ENCODE measurements around the gene MLLT1. TPM values are rescaled to one million over a fixed set of nuclear protein-coding genes. Genes with fewer than 3 reads are reported as not detected.

The MLLT1 gene
- total RNA-seq, 1 donor, result 15.9 TPM

GRCh38 chr19:6272913-6273600 lies 6.7 kb downstream of the MLLT1 start:
- H3K27me3 ChIP-seq (ENCODE audit: insufficient read depth, low read length), result no peaks in the 10 kb centered on the region
- H3K4me3 ChIP-seq (ENCODE audit: insufficient read depth, low read length), result peak overlapping the region; percentile 55
- H4K20me1 ChIP-seq (ENCODE audit: insufficient read depth, low read length), result peaks cover 11% of the 10 kb centered on the region
- H3K9me3 ChIP-seq (ENCODE audit: low read depth, low read length), result no peaks in the 10 kb centered on the region
- H3K36me3 ChIP-seq (ENCODE audit: insufficient read depth, low read length), result peaks cover 31% of the 10 kb centered on the region
- peak overlapping the region; percentile 85 for H3K4me2 ChIP-seq (ENCODE audit: insufficient read depth, low read length)
- peak overlapping the region; percentile 96 for H3K27ac ChIP-seq (ENCODE audit: low read depth, low read length)
- H2AFZ ChIP-seq (ENCODE audit: low read length), result no peak overlapping the region
- no peak for TF ChIP-seq CTCF (IDR thresholded peaks at IDR 0.05; ENCODE audit: extremely low read depth, low read depth, low read length)
- peak; percentile 55 for DNase-seq (ENCODE audit: insufficient read length, low spot score, missing footprints)
- H3K4me1 ChIP-seq (ENCODE audit: insufficient read depth, low read length), result peaks cover 81% of the 10 kb centered on the region
- H3K79me2 ChIP-seq (ENCODE audit: insufficient read depth, low read length), result peaks cover 90% of the 10 kb centered on the region

GRCh38 chr19:6272411-6272791 lies 7.4 kb downstream of the MLLT1 start:
- peak overlapping the region; percentile 85 for H3K4me2 ChIP-seq (ENCODE audit: insufficient read depth, low read length)
- H3K4me1 ChIP-seq (ENCODE audit: insufficient read depth, low read length), result peaks cover 78% of the 10 kb centered on the region

GRCh38 chr19:6271721-6272410 lies 7.9 kb downstream of the MLLT1 start:
- Histone ChIP-seq H3K9me3 (ENCODE audit: low read depth, low read length) (no peaks in the 10 kb centered on the region), H3K27me3 (ENCODE audit: insufficient read depth, low read length) (no peaks in the 10 kb centered on the region), H3K27ac (ENCODE audit: low read depth, low read length) (peak overlapping the region; percentile 96), H4K20me1 (ENCODE audit: insufficient read depth, low read length) (no peaks in the 10 kb centered on the region), H3K4me2 (ENCODE audit: insufficient read depth, low read length) (peak overlapping the region; percentile 85), H3K4me1 (ENCODE audit: insufficient read depth, low read length) (peaks cover 73% of the 10 kb centered on the region), H2AFZ (ENCODE audit: low read length) (peak overlapping the region; percentile 1), H3K36me3 (ENCODE audit: insufficient read depth, low read length) (peaks cover 32% of the 10 kb centered on the region), H3K4me3 (ENCODE audit: insufficient read depth, low read length) (peak overlapping the region; percentile 55), H3K79me2 (ENCODE audit: insufficient read depth, low read length) (peaks cover 90% of the 10 kb centered on the region)
- no peak for TF ChIP-seq CTCF (IDR thresholded peaks at IDR 0.05; ENCODE audit: extremely low read depth, low read depth, low read length)
- DNase-seq (ENCODE audit: insufficient read length, low spot score, missing footprints), result peak; percentile 92

More at GRCh38 chr19:6272411-6272791, 7.4 kb downstream of the MLLT1 start:
- Histone ChIP-seq H3K9me3 (ENCODE audit: low read depth, low read length) (no peaks in the 10 kb centered on the region), H3K36me3 (ENCODE audit: insufficient read depth, low read length) (peaks cover 33% of the 10 kb centered on the region), H3K4me3 (ENCODE audit: insufficient read depth, low read length) (peak overlapping the region; percentile 55), H3K27me3 (ENCODE audit: insufficient read depth, low read length) (no peaks in the 10 kb centered on the region), H4K20me1 (ENCODE audit: insufficient read depth, low read length) (peaks cover 5% of the 10 kb centered on the region), H3K79me2 (ENCODE audit: insufficient read depth, low read length) (peaks cover 90% of the 10 kb centered on the region), H2AFZ (ENCODE audit: low read length) (peak overlapping the region; percentile 1), H3K27ac (ENCODE audit: low read depth, low read length) (peak overlapping the region; percentile 96)
- no peak for TF ChIP-seq CTCF (IDR thresholded peaks at IDR 0.05; ENCODE audit: extremely low read depth, low read depth, low read length)
- DNase-seq (ENCODE audit: insufficient read length, low spot score, missing footprints), result no peak

GRCh38 chr19:6271251-6271650 lies 8.5 kb downstream of the MLLT1 start:
- DNase-seq (ENCODE audit: insufficient read length, low spot score, missing footprints), result peak; percentile 83
- Histone ChIP-seq H3K4me1 (ENCODE audit: insufficient read depth, low read length) (peaks cover 67% of the 10 kb centered on the region), H3K27me3 (ENCODE audit: insufficient read depth, low read length) (no peaks in the 10 kb centered on the region), H3K36me3 (ENCODE audit: insufficient read depth, low read length) (peaks cover 33% of the 10 kb centered on the region), H3K4me3 (ENCODE audit: insufficient read depth, low read length) (peak overlapping the region; percentile 55), H4K20me1 (ENCODE audit: insufficient read depth, low read length) (no peaks in the 10 kb centered on the region), H3K27ac (ENCODE audit: low read depth, low read length) (peak overlapping the region; percentile 96), H3K4me2 (ENCODE audit: insufficient read depth, low read length) (peak overlapping the region; percentile 85), H3K79me2 (ENCODE audit: insufficient read depth, low read length) (peaks cover 90% of the 10 kb centered on the region), H2AFZ (ENCODE audit: low read length) (no peak overlapping the region), H3K9me3 (ENCODE audit: low read depth, low read length) (no peaks in the 10 kb centered on the region)
- peak; percentile 34 for TF ChIP-seq CTCF (IDR thresholded peaks at IDR 0.05; ENCODE audit: extremely low read depth, low read depth, low read length)

All from osteoblast (primary cell).